Panc1 (cell line): ENCODE data around the gene MCF2L2.

Experiments used
- POLR2AphosphoS5 ChIP-seq: IDR thresholded peaks from 2 replicates; pipeline ENCODE4 v1.6.1; 2012; ENCODE audit warnings: mild to moderate bottlenecking, low read depth, low read length, moderate library complexity
- TCF7L2 ChIP-seq: IDR thresholded peaks from 2 replicates; pipeline ENCODE4 v1.6.1; 2011; ENCODE audit warnings: mild to moderate bottlenecking, low read depth, low read length, inconsistent platforms
- TF ChIP-seq, protein P1 (sequence below): fragments of 450-650 bp; IDR thresholded peaks from 2 replicates; pipeline ENCODE4 v1.5.1; 2017; ENCODE audit warnings: mild to moderate bottlenecking
- TF ChIP-seq, protein P2 (sequence below), 2 experiments: IDR thresholded peaks; 2 replicates each; pipeline ENCODE4 v1.6.1; 2011 to 2012; ENCODE audit warnings: low read depth in 2 of 2, control low read depth in 1 of 2, low read length in 1 of 2, mild to moderate bottlenecking in 1 of 2, moderate library complexity in 1 of 2; ENCODE audit not compliant: insufficient read depth in 1 of 2

DNA sequence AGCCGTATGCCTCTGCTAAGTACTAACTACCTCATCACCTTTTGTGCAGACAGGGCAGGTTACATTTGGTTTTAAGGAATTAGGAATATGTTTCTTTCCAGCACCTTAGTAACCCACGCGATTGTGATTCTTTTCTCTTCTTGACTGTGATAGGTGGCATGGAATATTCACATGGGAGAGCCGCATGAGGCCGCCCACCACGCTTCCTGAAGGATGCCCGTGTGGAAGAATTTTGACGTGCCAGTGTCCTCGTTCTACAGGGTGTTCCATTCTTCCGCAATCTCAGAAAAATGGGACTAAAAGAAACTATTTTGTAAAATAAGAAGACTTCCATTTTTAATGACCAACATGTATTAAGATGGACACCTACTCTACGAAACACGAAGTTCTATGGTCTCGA is 159.1 kb downstream of the MCF2L2 start:
- TF ChIP-seq, protein P1, sequence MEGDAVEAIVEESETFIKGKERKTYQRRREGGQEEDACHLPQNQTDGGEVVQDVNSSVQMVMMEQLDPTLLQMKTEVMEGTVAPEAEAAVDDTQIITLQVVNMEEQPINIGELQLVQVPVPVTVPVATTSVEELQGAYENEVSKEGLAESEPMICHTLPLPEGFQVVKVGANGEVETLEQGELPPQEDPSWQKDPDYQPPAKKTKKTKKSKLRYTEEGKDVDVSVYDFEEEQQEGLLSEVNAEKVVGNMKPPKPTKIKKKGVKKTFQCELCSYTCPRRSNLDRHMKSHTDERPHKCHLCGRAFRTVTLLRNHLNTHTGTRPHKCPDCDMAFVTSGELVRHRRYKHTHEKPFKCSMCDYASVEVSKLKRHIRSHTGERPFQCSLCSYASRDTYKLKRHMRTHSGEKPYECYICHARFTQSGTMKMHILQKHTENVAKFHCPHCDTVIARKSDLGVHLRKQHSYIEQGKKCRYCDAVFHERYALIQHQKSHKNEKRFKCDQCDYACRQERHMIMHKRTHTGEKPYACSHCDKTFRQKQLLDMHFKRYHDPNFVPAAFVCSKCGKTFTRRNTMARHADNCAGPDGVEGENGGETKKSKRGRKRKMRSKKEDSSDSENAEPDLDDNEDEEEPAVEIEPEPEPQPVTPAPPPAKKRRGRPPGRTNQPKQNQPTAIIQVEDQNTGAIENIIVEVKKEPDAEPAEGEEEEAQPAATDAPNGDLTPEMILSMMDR: no peak
- TF ChIP-seq, protein P2, sequence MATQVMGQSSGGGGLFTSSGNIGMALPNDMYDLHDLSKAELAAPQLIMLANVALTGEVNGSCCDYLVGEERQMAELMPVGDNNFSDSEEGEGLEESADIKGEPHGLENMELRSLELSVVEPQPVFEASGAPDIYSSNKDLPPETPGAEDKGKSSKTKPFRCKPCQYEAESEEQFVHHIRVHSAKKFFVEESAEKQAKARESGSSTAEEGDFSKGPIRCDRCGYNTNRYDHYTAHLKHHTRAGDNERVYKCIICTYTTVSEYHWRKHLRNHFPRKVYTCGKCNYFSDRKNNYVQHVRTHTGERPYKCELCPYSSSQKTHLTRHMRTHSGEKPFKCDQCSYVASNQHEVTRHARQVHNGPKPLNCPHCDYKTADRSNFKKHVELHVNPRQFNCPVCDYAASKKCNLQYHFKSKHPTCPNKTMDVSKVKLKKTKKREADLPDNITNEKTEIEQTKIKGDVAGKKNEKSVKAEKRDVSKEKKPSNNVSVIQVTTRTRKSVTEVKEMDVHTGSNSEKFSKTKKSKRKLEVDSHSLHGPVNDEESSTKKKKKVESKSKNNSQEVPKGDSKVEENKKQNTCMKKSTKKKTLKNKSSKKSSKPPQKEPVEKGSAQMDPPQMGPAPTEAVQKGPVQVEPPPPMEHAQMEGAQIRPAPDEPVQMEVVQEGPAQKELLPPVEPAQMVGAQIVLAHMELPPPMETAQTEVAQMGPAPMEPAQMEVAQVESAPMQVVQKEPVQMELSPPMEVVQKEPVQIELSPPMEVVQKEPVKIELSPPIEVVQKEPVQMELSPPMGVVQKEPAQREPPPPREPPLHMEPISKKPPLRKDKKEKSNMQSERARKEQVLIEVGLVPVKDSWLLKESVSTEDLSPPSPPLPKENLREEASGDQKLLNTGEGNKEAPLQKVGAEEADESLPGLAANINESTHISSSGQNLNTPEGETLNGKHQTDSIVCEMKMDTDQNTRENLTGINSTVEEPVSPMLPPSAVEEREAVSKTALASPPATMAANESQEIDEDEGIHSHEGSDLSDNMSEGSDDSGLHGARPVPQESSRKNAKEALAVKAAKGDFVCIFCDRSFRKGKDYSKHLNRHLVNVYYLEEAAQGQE (IDR thresholded peaks at IDR 0.05; ENCODE audit: insufficient read depth in 1 of 2, low read depth in 2 of 2, low read length in 1 of 2): no peak
- TF ChIP-seq POLR2AphosphoS5 (no peak), TCF7L2 (no peak)
